K562 (cell line): ENCODE measurements around the gene TRPC4. TPM values are rescaled to one million over a fixed set of nuclear protein-coding genes. Genes with fewer than 3 reads are reported as not detected.
"Not testable (repeated sequence)": the region's sequence is repeated elsewhere in the genome, so short reads cannot be mapped to it uniquely, and the experiment has no call there.

ENCODE experiments used
- ATAC-seq: fragments of 200-7000 bp; cut with Tn5 transposase; 3 replicates; pipeline ENCODE4 v1.9.1; 2020; ENCODE audit warnings: moderate library complexity
- BruUV-seq: library from RNA; stranded (reverse); fragments of 400-500 nt; replicated peaks from 2 replicates; lab custom pipeline; 2021; lab: Mats Ljungman, UMichigan
- CTCF ChIA-PET: fragments of 300-600 bp; formaldehyde crosslinking; extraction: SDS; loops from one replicate; lab custom pipeline; 2021; ENCODE audit warnings: low intra/inter-chr PET ratio; lab: Yijun Ruan, JAX
- POLR2A ChIA-PET: fragments of 300-600, 350-650 bp; sonication (Branson Sonifier 250); formaldehyde crosslinking; extraction: SDS; loops from one replicate; lab custom pipeline; 2021; ENCODE audit warnings: antibody characterized with exemption, inconsistent platforms; lab: Yijun Ruan, JAX
- DNase-seq, 4 experiments: peaks; one replicate each; pipeline versions ENCODE4 v3.0.0 to v3.0.0-alpha.2; 2011 to 2018; ENCODE audit warnings: low spot score in 3 of 4, mixed read lengths in 3 of 4; ENCODE audit errors: extremely low read depth in 1 of 4
- FAIRE-seq: peaks from 2 replicates; lab custom pipeline; 2011; peaks lifted over from hg19 to GRCh38; lab: Jason Lieb, UNC
- H2AFZ ChIP-seq: 2 replicates; pipeline ENCODE4 v1.6.0; 2011; ENCODE audit warnings: low read depth, low read length, control low read depth, inconsistent platforms
- H3K27ac ChIP-seq: fragments of 200-600 bp; 3 replicates; pipeline ENCODE4 v1.8.0; 2011; ENCODE audit warnings: low read depth, mild to moderate bottlenecking, control low read depth, inconsistent platforms, low read length, moderate library complexity, mixed read lengths; ENCODE audit errors: extremely low read depth
- H3K27me3 ChIP-seq, 2 experiments: fragments of 300-600 bp in 1 of 2; 2 replicates in 1 of 2; 3 replicates in 1 of 2; pipeline versions ENCODE4 v1.6.0 to v1.8.0; 2011; ENCODE audit warnings: inconsistent platforms in 2 of 2, low read length in 2 of 2, mild to moderate bottlenecking in 1 of 2, mixed read lengths in 1 of 2, moderate library complexity in 1 of 2; ENCODE audit not compliant: control insufficient read depth in 2 of 2, insufficient read depth in 2 of 2
- H3K36me3 ChIP-seq: fragments of 300-600 bp; 3 replicates; pipeline ENCODE4 v1.8.0; 2011; ENCODE audit warnings: mild to moderate bottlenecking, low read length, inconsistent platforms; ENCODE audit not compliant: control insufficient read depth, insufficient read depth
- H3K4me1 ChIP-seq, 2 experiments: fragments of 200-600 bp in 1 of 2; replicated peaks in 1 of 2; 2 replicates in 1 of 2; 3 replicates in 1 of 2; pipeline versions ENCODE4 v1.5.1 to v1.8.0; 2011; ENCODE audit warnings: inconsistent platforms in 2 of 2, low read length in 2 of 2, mild to moderate bottlenecking in 1 of 2, mixed read lengths in 1 of 2, moderate library complexity in 1 of 2; ENCODE audit not compliant: control insufficient read depth in 2 of 2, insufficient read depth in 2 of 2
- H3K4me2 ChIP-seq: 2 replicates; pipeline ENCODE4 v1.6.1; 2011; ENCODE audit warnings: low read length, control low read depth, inconsistent platforms, mixed read lengths; ENCODE audit not compliant: insufficient read depth
- H3K4me3 ChIP-seq: fragments of 200-600 bp; sonication (generic), shearing (Covaris generic); 2 replicates; pipeline ENCODE4 v1.5.1; 2016; ENCODE audit warnings: control low read depth, inconsistent platforms
- H3K79me2 ChIP-seq: fragments of 200-600 bp; 3 replicates; pipeline ENCODE4 v1.8.0; 2011; ENCODE audit warnings: low read length, inconsistent platforms; ENCODE audit not compliant: control insufficient read depth, insufficient read depth
- H3K9ac ChIP-seq, 2 experiments: 2 replicates each; pipeline versions ENCODE4 v1.6.0 to v1.6.1; 2011; ENCODE audit warnings: low read depth in 2 of 2, low read length in 2 of 2, control low read depth in 1 of 2, inconsistent platforms in 1 of 2, mild to moderate bottlenecking in 1 of 2, mixed read lengths in 1 of 2; ENCODE audit not compliant: insufficient read depth in 1 of 2
- H3K9me1 ChIP-seq: one replicate; pipeline ENCODE4 v1.6.0; 2011; ENCODE audit warnings: inconsistent platforms, mild to moderate bottlenecking, low read length, moderate library complexity; ENCODE audit not compliant: control insufficient read depth, insufficient read depth
- H3K9me3 ChIP-seq: replicated peaks from 2 replicates; pipeline ENCODE4 v1.5.1; 2011; ENCODE audit warnings: low read depth, low read length, inconsistent platforms; ENCODE audit not compliant: control insufficient read depth, insufficient read depth
- H4K20me1 ChIP-seq: replicated peaks from 2 replicates; pipeline ENCODE4 v1.6.1; 2011; ENCODE audit warnings: low read length, inconsistent platforms, mixed read lengths; ENCODE audit not compliant: control insufficient read depth, insufficient read depth
- BRF1 ChIP-seq: IDR thresholded peaks from 3 replicates; pipeline ENCODE4 v1.6.1; 2011; ENCODE audit warnings: borderline replicate concordance, mild to moderate bottlenecking; ENCODE audit not compliant: insufficient read length; ENCODE audit errors: extremely low read depth
- CC2D1A ChIP-seq: fragments of 450-650 bp; IDR thresholded peaks from 2 replicates; pipeline ENCODE4 v1.6.1; 2017; ENCODE audit warnings: mild to moderate bottlenecking
- CTBP1 ChIP-seq: fragments of 450-650 bp; IDR thresholded peaks from 2 replicates; pipeline ENCODE4 v1.6.1; 2016; ENCODE audit warnings: borderline replicate concordance
- EWSR1 ChIP-seq: fragments of 450-650 bp; IDR thresholded peaks from 2 replicates; pipeline ENCODE4 v1.6.1; 2018; ENCODE audit warnings: borderline replicate concordance, mild to moderate bottlenecking, low read depth, moderate library complexity; ENCODE audit not compliant: partially characterized antibody
- HDAC1 ChIP-seq, 2 experiments: fragments of 450-650 bp; IDR thresholded peaks; 2 replicates each; pipeline ENCODE4 v1.6.1; 2016 to 2017; ENCODE audit warnings: inconsistent platforms in 1 of 2, mild to moderate bottlenecking in 1 of 2, moderate library complexity in 1 of 2
- HMG20A ChIP-seq: fragments of 450-650 bp; formaldehyde crosslinking; conservative IDR thresholded peaks from 2 replicates; pipeline ENCODE4 v1.4.0; 2020; ENCODE audit warnings: mild to moderate bottlenecking, mixed read lengths
- SRSF3 ChIP-seq: fragments of 200-400 bp; formaldehyde crosslinking; IDR thresholded peaks from 2 replicates; pipeline ENCODE4 v1.6.1; 2016; ENCODE audit warnings: mild to moderate bottlenecking, low read length, moderate library complexity; ENCODE audit not compliant: insufficient read depth
- TAF7 ChIP-seq: fragments of 450-650 bp; IDR thresholded peaks from 2 replicates; pipeline ENCODE4 v1.6.1; 2016; ENCODE audit warnings: missing genetic modification characterization, missing compliant biosample characterization
- TFAM ChIP-seq: fragments of 250-450 bp; sonication (Bioruptor Pico); conservative IDR thresholded peaks from 2 replicates; pipeline ENCODE4 v1.5.0; 2021; ENCODE audit warnings: mild to moderate bottlenecking, moderate library complexity
- ZNF583 ChIP-seq: fragments of 250-450 bp; sonication (Bioruptor Pico); IDR thresholded peaks from 2 replicates; pipeline ENCODE4 v1.4.0; 2020
- WGBS: fragments of 100-300 bp; shearing (Covaris generic); methylation state at CpG from one replicate; pipeline ENCODE4 v1.1.6; 2016; ENCODE audit warnings: low coverage, mixed read lengths; ENCODE audit not compliant: insufficient coverage; ENCODE audit errors: missing lambda C conversion rate; 5-methylcytosine and 5-hydroxymethylcytosine counted together
- in situ Hi-C: fragments of 300-500 bp; cut with MboI; formaldehyde crosslinking; loops from 4 replicates; pipeline ENCODE4 v1.15.0; 2018; ENCODE audit warnings: inconsistent platforms, mixed read lengths
- intact Hi-C: fragments of 100-400 bp; cut with micrococcal nuclease; formaldehyde crosslinking; loops from 2 replicates; pipeline ENCODE4 v1.14.2; 2022
- polyA plus RNA-seq, 8 experiments: library from polyadenylated mRNA; depleted of rRNA in 4 of 8; stranded (reverse) in 5 of 8; unstranded in 3 of 8; fragments of >200 nt; fragmentation: Nextera tagmentation in 2 of 8; fragmentation: Illumina TruSeq in 1 of 8; extraction: Ambion mirVana in 2 of 8; extraction: Trizol in 1 of 8; gene quantifications; 2 replicates each; pipeline versions ENCODE4 v1.2.1 to v1.2.3, GENCODE V29; 2011 to 2014; ENCODE audit warnings: inconsistent platforms in 1 of 8, missing spikeins in 1 of 8
- total RNA-seq, 7 experiments: library from RNA; depleted of rRNA in 6 of 7; stranded (reverse); fragments of >200 nt in 6 of 7; fragmentation: Illumina TruSeq in 2 of 7; extraction: Trizol in 2 of 7; gene quantifications; 2 replicates each; pipeline versions ENCODE4 v1.2.1 to v1.2.3, GENCODE V29; 2011 to 2021; ENCODE audit warnings: low replicate concordance in 1 of 7
- TF ChIP-seq, protein P1 (sequence below): sonication (generic); formaldehyde crosslinking; IDR thresholded peaks from 2 replicates; pipeline ENCODE4 v1.8.0; 2023; ENCODE audit warnings: mild to moderate bottlenecking, missing genetic modification reagents

Gene TRPC4
- total and polyA plus RNA-seq, 9 of the 15 experiments (the other 6 are each of a cell fraction or from before 2014, with no cell fraction given): 0.03 to 0.04 TPM; not detected in 7

GRCh38 chr13:37797631-37798030 is 71.9 kb downstream of the TRPC4 start:
- H3K4me1 ChIP-seq: no peaks in the 10 kb centered on the region
- no peaks in the 10 kb centered on the region for H4K20me1 ChIP-seq
- TF ChIP-seq CTBP1 (no peak), ZNF583 (CRISPR knock-in tag) (no peak), EWSR1 (no peak), CC2D1A (no peak), TAF7 (no peak), HMG20A (CRISPR knock-in tag) (no peak), HDAC1 (IDR thresholded peaks at IDR 0.05) (no peak), SRSF3 (no peak), BRF1 (no peak), TFAM (CRISPR knock-in tag) (no peak)
- TF ChIP-seq, protein P1, sequence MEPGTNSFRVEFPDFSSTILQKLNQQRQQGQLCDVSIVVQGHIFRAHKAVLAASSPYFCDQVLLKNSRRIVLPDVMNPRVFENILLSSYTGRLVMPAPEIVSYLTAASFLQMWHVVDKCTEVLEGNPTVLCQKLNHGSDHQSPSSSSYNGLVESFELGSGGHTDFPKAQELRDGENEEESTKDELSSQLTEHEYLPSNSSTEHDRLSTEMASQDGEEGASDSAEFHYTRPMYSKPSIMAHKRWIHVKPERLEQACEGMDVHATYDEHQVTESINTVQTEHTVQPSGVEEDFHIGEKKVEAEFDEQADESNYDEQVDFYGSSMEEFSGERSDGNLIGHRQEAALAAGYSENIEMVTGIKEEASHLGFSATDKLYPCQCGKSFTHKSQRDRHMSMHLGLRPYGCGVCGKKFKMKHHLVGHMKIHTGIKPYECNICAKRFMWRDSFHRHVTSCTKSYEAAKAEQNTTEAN (CRISPR knock-in tag): no peak
- TF ChIP-seq, all 486 proteins: peak for 0
- Histone ChIP-seq H3K4me2 (no peak overlapping the region), H3K27me3 (no peaks in the 10 kb centered on the region), H2AFZ (no peak overlapping the region), H3K9me3 (no peaks in the 10 kb centered on the region), H3K9ac (no peak overlapping the region), H3K79me2 (no peaks in the 10 kb centered on the region), H3K4me3 (no peak overlapping the region), H3K36me3 (no peaks in the 10 kb centered on the region), H3K9me1 (no peaks in the 10 kb centered on the region), H3K27ac (no peak overlapping the region)
- BruUV-seq: no TSS peak
- intact Hi-C loops: no loop called here
- no peak for FAIRE-seq
- POLR2A ChIA-PET: no interaction called here
- DNase-seq: no peak
- WGBS: 18% methylated on average over 3 of the region's 3 CpGs
- ATAC-seq: no peak
- in situ Hi-C loops: no loop called here
- CTCF ChIA-PET: no interaction called here

DNA sequence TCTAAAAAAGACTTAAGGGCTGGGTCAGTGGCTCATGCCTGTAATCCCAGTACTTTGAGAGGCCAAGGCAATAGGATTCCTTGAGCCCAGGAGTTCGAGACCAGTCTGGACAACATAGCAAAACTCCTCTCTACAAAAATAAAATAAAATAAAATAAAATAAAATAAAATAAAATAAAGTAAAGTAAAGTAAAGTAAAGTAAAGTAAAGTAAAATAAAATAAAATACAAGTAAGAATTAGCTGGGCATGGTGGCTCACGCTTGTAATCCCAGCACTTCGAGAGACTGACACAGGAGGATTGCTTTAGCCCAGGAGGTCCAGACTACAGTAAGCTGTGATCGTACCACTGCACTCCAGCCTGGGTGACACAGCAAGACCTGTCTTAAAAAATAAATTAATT is 72.8 kb downstream of the TRPC4 start:
- H3K9me1 ChIP-seq, intact Hi-C loops: not testable (repeated sequence)

More for the DNA sequence above, 72.8 kb downstream of the TRPC4 start:
- BruUV-seq, ATAC-seq, H3K4me2 ChIP-seq, CTCF ChIA-PET, H2AFZ ChIP-seq, DNase-seq, H3K79me2 ChIP-seq, H4K20me1 ChIP-seq, H3K9me3 ChIP-seq, FAIRE-seq, in situ Hi-C loops, H3K9ac ChIP-seq, H3K36me3 ChIP-seq, H3K27ac ChIP-seq, POLR2A ChIA-PET, H3K27me3 ChIP-seq, H3K4me3 ChIP-seq, H3K4me1 ChIP-seq: not testable (repeated sequence)
- 4% methylated on average over 4 of the region's 4 CpGs for WGBS
